ENCODE data around the gene HSF4. TPM values are rescaled to one million over a fixed set of nuclear protein-coding genes. Genes with fewer than 3 reads are reported as not detected.

HSF4 gene
- total and polyA plus RNA-seq, 5 donors = 29.7 to 92.2 (median 50.6) TPM

- Histone ChIP-seq H3K4me1 (ENCODE audit: control insufficient read depth, insufficient read depth, low read length) (peaks cover under 1% of the 10 kb centered on the region), H3K9me3 (ENCODE audit: control insufficient read depth, low read length) (no peaks in the 10 kb centered on the region), H3K27me3 (ENCODE audit: control insufficient read depth, insufficient read depth) (no peaks in the 10 kb centered on the region), H3K4me3 (ENCODE audit: low read length) (no peak overlapping the region), H3K27ac (ENCODE audit: low read length) (no peak overlapping the region)
- intact Hi-C loops (cut with DNase I) = no loop called here
- ATAC-seq (no peak), DNase-seq (peak in 2 of 3 donors; percentile 45 to 56)
- 93% methylated on average over 13 of the region's 13 CpGs for WGBS
These were observed 15.0 kb downstream of the HSF4 start for GRCh38 chr16:67179421-67180080.

GRCh38 chr16:67180166-67180565 is 15.6 kb downstream of the HSF4 start:
- peaks cover 2% of the 10 kb centered on the region for H3K4me1 ChIP-seq (ENCODE audit: control insufficient read depth, insufficient read depth, low read length)
- intact Hi-C loops (cut with DNase I) = no loop called here
- ATAC-seq (no peak), DNase-seq (peak in 2 of 3 donors; percentile 62 to 70)
- H3K27ac ChIP-seq (ENCODE audit: low read length) = no peak overlapping the region
- H3K27me3 ChIP-seq (ENCODE audit: control insufficient read depth, insufficient read depth) = no peaks in the 10 kb centered on the region
- WGBS = 94% methylated on average over 16 of the region's 16 CpGs
- H3K4me3 ChIP-seq (ENCODE audit: low read length) = no peak overlapping the region
- no peaks in the 10 kb centered on the region for H3K9me3 ChIP-seq (ENCODE audit: control insufficient read depth, low read length)

- DNase-seq = peak; percentile 53 to 74 (median 72)
- ATAC-seq = no peak
- Histone ChIP-seq H3K9me3 (ENCODE audit: control insufficient read depth, low read length) (no peaks in the 10 kb centered on the region), H3K27ac (ENCODE audit: low read length) (no peak overlapping the region), H3K27me3 (ENCODE audit: control insufficient read depth, insufficient read depth) (no peaks in the 10 kb centered on the region), H3K4me3 (ENCODE audit: low read length) (no peak overlapping the region), H3K4me1 (ENCODE audit: control insufficient read depth, insufficient read depth, low read length) (peaks cover 2% of the 10 kb centered on the region)
- intact Hi-C loops (cut with DNase I) = no loop called here
- WGBS = 43% methylated on average over 2 of the region's 2 CpGs
These were observed 16.8 kb downstream of the HSF4 start for GRCh38 chr16:67181346-67181745.

GRCh38 chr16:67182288-67182687 is 17.7 kb downstream of the HSF4 start:
- Histone ChIP-seq H3K9me3 (ENCODE audit: control insufficient read depth, low read length) (no peaks in the 10 kb centered on the region), H3K4me3 (ENCODE audit: low read length) (no peak overlapping the region), H3K27ac (ENCODE audit: low read length) (no peak overlapping the region), H3K27me3 (ENCODE audit: control insufficient read depth, insufficient read depth) (no peaks in the 10 kb centered on the region), H3K4me1 (ENCODE audit: control insufficient read depth, insufficient read depth, low read length) (peaks cover 2% of the 10 kb centered on the region)
- intact Hi-C loops (cut with DNase I) = no loop called here
- DNase-seq (no peak), ATAC-seq (no peak)
- 87% methylated on average over 2 of the region's 2 CpGs for WGBS

- peak overlapping the region; percentile 29 for H3K4me3 ChIP-seq (ENCODE audit: low read length)
- intact Hi-C loops (cut with DNase I) = no loop called here
- WGBS = 6% methylated on average over 11 of the region's 11 CpGs
- no peaks in the 10 kb centered on the region for H3K9me3 ChIP-seq (ENCODE audit: control insufficient read depth, low read length)
- H3K27me3 ChIP-seq (ENCODE audit: control insufficient read depth, insufficient read depth) = no peaks in the 10 kb centered on the region
- DNase-seq (no peak), ATAC-seq (no peak)
- no peak overlapping the region for H3K27ac ChIP-seq (ENCODE audit: low read length)
- peaks cover 2% of the 10 kb centered on the region for H3K4me1 ChIP-seq (ENCODE audit: control insufficient read depth, insufficient read depth, low read length)
These were observed 18.7 kb downstream of the HSF4 start for GRCh38 chr16:67183284-67183626.

GRCh38 chr16:67183627-67184452 is 19.3 kb downstream of the HSF4 start, which contains the start of gene MATCAP1:
MATCAP1 (minus strand) TSS chr16:67183963; CDS start chr16:67180610, 3,353 bp downstream.
- peak within 1 kb of the TSS; percentile 86 for H3K27ac ChIP-seq (ENCODE audit: low read length)
- H3K4me3 ChIP-seq (ENCODE audit: low read length) = peak within 1 kb of the TSS; percentile 29
- no peaks in the 10 kb centered on the region for H3K9me3 ChIP-seq (ENCODE audit: control insufficient read depth, low read length)
- ATAC-seq (peak; percentile 95 to 96), DNase-seq (peak; percentile 95 to 98 (median 97))
- under 1% methylated on average over 77 of the region's 77 CpGs for WGBS
- H3K4me1 ChIP-seq (ENCODE audit: control insufficient read depth, insufficient read depth, low read length) = peaks cover 2% of the 10 kb centered on the region
- no peaks in the 10 kb centered on the region for H3K27me3 ChIP-seq (ENCODE audit: control insufficient read depth, insufficient read depth)
- intact Hi-C loops (cut with DNase I) = no loop called here

GRCh38 chr16:67184453-67184994 is 20.0 kb downstream of the HSF4 start:
- Histone ChIP-seq H3K27ac (ENCODE audit: low read length) (peak overlapping the region; percentile 86), H3K4me3 (ENCODE audit: low read length) (peak overlapping the region; percentile 29), H3K4me1 (ENCODE audit: control insufficient read depth, insufficient read depth, low read length) (peaks cover 2% of the 10 kb centered on the region), H3K27me3 (ENCODE audit: control insufficient read depth, insufficient read depth) (no peaks in the 10 kb centered on the region), H3K9me3 (ENCODE audit: control insufficient read depth, low read length) (no peaks in the 10 kb centered on the region)
- 11% methylated on average over 59 of the region's 59 CpGs for WGBS
- peak; percentile 2 to 9 for ATAC-seq
- peak in 1 of 3 donors; percentile 79 for DNase-seq
- intact Hi-C loops (cut with DNase I) = no loop called here

- no peak overlapping the region for H3K27ac ChIP-seq (ENCODE audit: low read length)
- peak; percentile 55 to 56 for ATAC-seq
- no peak overlapping the region for H3K4me3 ChIP-seq (ENCODE audit: low read length)
- H3K4me1 ChIP-seq (ENCODE audit: control insufficient read depth, insufficient read depth, low read length) = peaks cover 2% of the 10 kb centered on the region
- no peaks in the 10 kb centered on the region for H3K27me3 ChIP-seq (ENCODE audit: control insufficient read depth, insufficient read depth)
- WGBS = 17% methylated on average over 43 of the region's 43 CpGs
- no peaks in the 10 kb centered on the region for H3K9me3 ChIP-seq (ENCODE audit: control insufficient read depth, low read length)
- DNase-seq = peak; percentile 95 to 98 (median 97)
- intact Hi-C loops (cut with DNase I) = no loop called here
These were observed 20.6 kb downstream of the HSF4 start for GRCh38 chr16:67184995-67185650.

GRCh38 chr16:67185651-67186134 is 21.1 kb downstream of the HSF4 start:
- Histone ChIP-seq H3K4me3 (ENCODE audit: low read length) (no peak overlapping the region), H3K27ac (ENCODE audit: low read length) (no peak overlapping the region)

GRCh38 chr16:67186550-67186950 is 22.0 kb downstream of the HSF4 start:
- peak in 1 of 3 donors; percentile 33 for DNase-seq
- intact Hi-C loops (cut with DNase I) = no loop called here
- Histone ChIP-seq H3K4me3 (ENCODE audit: low read length) (no peak overlapping the region), H3K4me1 (ENCODE audit: control insufficient read depth, insufficient read depth, low read length) (peaks cover 3% of the 10 kb centered on the region), H3K27ac (ENCODE audit: low read length) (no peak overlapping the region), H3K27me3 (ENCODE audit: control insufficient read depth, insufficient read depth) (no peaks in the 10 kb centered on the region), H3K9me3 (ENCODE audit: control insufficient read depth, low read length) (no peaks in the 10 kb centered on the region)
- 42% methylated on average over 5 of the region's 5 CpGs for WGBS
- no peak for ATAC-seq

More at GRCh38 chr16:67185651-67186134, 21.1 kb downstream of the HSF4 start:
- peaks cover 2% of the 10 kb centered on the region for H3K4me1 ChIP-seq (ENCODE audit: control insufficient read depth, insufficient read depth, low read length)
- H3K27me3 ChIP-seq (ENCODE audit: control insufficient read depth, insufficient read depth) = no peaks in the 10 kb centered on the region
- H3K9me3 ChIP-seq (ENCODE audit: control insufficient read depth, low read length) = no peaks in the 10 kb centered on the region
- DNase-seq (no peak), ATAC-seq (no peak)
- 8% methylated on average over 12 of the region's 12 CpGs for WGBS
- intact Hi-C loops (cut with DNase I) = no loop called here

All from right cardiac atrium (tissue), 5 donors.